ENCODE measurements around the gene STK36. TPM values are rescaled to one million over a fixed set of nuclear protein-coding genes. Genes with fewer than 3 reads are reported as not detected.
A peak's percentile ranks its signal among the peaks of the same experiment; 100 is the strongest.

The STK36 gene
- total RNA-seq, 1 donor from 2014 or later: 39.1 TPM

DNA sequence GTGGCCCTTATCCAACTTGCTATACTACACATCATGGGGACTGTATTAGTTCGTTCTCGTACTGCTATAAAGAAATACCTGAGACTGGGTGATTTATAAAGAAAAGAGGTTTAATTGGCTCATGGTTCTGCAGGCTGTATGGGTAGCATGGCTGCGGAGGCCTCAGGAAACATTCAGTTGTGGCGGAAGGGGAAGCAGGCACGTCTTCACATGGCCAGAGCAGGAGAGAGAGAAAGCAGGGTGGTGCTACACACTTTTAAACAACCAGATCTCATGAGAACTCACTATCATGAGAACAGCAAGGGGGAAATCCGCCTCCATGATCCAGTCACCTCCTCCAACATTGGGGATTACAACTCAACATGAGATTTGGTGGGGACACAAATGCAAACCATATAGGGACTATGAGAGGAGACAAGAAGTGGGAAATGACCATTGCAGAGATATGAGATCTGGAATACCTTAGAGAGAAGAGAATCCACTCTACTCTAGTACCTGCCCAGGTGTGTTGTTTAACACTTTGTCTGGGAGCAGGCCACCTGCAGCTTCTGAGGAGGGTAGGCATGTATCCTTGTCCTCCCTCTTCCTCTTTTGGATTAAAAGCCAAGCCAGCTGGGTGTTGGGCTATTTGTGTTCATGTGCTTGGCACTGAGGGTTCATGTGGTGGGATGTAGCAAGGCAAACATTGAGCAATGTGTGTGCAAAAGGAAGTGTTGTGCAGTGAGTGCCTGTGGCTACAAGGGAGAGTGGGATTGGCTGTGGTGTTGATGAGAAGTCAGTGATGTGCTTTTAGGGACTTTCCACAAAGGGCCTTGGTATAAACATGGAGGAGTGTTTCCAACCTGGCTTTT lies 61.5 kb downstream of the STK36 start:
- intact Hi-C loops (cut with DNase I): no loop called here
- ATAC-seq (peak; percentile 70), DNase-seq (ENCODE audit: low spot score) (no peak)

DNA sequence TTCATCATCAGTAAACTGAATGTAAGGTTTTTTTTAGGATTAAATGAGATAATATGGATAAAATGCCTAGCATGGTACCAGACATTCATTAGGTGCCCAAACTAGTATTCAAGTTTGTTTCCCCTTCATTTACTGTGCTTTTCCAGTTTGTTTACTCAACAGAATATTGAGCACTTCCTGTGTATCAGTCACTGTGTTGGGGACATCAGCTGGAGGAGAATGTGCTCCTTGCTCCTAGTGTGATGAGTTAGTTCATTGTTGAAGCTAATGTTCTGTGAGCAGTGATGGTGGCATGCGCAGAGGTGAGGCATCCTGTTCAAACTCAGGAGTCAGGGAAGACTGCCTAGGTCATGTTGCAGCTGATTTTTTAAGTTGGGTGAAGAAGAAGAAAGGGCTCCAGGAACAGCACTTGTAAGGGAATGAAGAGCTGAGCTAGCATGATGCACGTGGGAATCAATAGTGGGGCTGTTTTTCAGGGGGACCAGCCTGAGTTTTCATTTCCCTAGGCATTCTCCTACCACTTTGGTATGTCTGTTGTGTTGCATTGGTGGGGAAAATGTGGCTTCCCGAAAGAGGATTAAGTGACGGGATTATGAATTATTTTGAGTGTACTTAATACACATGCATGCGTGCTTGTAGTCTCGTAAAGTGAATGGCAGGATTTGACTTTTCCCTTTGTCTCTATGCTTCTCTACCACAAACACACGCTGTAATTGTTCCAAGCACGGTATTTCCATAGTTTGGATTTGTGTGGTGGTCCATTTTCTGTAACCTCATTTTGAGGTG lies 62.5 kb downstream of the STK36 start:
- DNase-seq (ENCODE audit: low spot score): no peak
- intact Hi-C loops (cut with DNase I): no loop called here
- ATAC-seq: no peak

DNA sequence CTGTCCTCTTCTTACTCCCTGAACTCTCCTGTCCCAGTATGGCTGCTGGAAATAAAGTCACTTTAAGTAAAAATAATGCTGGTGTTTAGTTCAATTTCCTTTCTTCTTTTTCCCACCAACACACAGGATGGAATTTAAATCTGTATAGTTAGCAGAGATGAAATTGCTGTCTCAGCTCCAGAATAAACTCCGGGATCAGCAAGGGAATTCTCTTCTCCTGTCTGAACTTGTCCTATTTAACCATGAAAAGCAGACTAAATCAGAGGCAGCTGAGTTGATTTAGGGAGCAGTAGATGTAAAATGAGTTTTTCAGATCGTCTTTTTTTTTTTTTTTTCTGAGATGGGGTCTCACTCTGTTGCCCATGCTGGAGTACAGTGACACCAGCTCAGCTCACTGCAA lies 64.6 kb downstream of the STK36 start:
- no peak for DNase-seq (ENCODE audit: low spot score)
- ATAC-seq: peak; percentile 52
- intact Hi-C loops (cut with DNase I): no loop called here

DNA sequence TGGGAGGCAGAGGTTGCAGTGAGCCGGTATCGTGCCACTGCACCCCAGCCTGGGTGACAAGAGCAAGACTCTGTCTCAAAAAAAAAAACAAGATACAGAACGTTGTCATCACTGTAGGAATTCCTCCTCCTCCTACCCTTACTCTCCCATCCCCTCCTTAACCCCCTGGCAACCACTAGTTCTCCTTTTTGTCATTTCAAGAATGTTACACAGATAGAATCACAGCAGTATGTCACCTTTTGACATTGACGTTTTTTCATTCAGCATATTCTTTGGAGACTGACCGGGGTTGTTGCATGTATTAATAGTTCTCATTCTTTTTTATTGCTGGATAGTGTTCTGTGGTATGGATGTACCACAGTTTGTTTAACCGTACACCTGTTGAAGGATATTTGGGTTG lies 71.2 kb downstream of the STK36 start:
- DNase-seq (ENCODE audit: low spot score): no peak
- no peak for ATAC-seq

DNA sequence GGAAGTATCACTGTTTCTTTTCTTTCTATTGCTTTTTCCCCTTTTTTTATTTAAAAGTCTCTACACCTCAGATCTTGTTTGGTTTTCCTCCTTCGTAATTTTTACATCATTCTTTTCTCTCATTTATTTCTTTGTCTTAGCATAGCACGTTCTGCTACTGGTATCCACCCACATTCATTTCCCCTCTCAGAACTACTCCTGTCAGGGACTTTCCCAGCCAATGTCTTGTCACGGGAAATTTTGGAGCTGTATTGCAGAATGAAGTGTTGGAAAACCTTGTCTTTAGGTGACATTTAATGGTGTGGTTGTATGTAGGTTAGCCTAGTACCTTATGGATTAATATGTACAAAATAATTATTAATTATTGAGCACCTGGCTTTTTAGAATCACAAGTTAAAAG lies 72.7 kb downstream of the STK36 start:
- intact Hi-C loops (cut with DNase I): no loop called here
- no peak for DNase-seq (ENCODE audit: low spot score)
- ATAC-seq: no peak

More for the DNA sequence above, 71.2 kb downstream of the STK36 start:
- intact Hi-C loops (cut with DNase I): no loop called here

DNA sequence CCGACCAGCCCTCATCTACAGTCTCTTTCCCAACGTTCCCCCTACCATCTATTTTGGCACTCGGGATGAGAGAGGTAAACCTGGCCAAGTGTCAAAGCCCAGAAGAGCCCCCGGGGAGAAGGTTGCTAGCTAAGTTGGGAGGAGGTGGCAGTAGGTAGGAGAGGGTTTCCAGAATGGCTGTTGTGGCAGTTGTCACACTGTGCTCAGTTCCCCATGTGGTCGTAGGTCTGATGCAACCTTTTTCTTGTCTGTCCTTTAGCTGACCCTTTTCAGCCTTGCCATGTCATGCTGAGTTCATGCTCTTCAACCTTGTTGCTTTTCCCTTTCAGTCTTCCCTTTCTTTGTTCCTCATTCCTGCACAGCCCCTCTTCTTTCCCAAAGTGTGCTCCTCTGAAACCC lies 73.3 kb downstream of the STK36 start:
- DNase-seq (ENCODE audit: low spot score): no peak
- ATAC-seq: peak; percentile 81
- intact Hi-C loops (cut with DNase I): no loop called here

DNA sequence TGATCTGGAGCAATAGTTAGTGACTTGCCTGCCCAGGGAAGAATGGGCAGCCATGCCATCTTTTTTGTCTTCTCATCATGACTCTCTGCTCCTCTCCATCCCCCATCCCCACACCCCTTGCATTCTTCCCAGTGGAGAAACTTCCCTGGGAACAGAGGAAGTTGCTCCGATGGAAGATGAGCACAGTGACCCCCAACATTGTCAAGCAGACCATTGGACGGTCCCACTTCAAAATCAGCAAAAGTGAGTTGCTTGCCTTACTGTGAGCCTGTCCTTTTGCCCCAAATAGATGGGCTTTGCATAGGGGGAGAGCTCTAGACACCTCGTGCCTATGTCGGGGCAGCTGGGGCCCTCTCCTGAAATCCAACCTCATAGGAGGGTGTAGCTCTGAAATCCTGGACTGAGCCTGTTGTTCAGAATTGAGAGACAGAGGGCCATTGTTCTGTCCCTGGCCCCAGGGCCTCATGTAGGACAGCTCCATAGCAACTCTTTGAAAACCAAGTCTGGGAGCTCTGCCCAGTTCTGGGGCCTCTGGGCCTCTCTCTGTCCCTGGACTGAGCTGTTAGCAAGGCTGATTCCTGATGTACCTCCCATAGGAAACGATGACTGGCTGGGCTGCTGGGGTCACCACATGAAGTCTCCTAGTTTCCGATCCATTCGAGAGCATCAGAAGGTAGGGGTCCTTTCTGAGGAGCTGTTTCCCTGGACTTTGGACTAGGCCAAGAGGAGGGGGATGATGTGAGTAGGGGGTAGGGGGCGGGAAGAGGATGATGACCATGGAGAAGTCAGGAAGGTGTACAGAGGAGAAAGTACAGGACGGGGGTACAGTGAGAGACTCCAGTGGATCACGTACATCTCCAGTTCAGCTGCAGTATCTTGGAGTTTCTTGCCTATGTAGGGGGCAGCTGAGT lies 73.9 kb downstream of the STK36 start:
- ATAC-seq (peak; percentile 97), DNase-seq (ENCODE audit: low spot score) (peak; percentile 88)

DNA sequence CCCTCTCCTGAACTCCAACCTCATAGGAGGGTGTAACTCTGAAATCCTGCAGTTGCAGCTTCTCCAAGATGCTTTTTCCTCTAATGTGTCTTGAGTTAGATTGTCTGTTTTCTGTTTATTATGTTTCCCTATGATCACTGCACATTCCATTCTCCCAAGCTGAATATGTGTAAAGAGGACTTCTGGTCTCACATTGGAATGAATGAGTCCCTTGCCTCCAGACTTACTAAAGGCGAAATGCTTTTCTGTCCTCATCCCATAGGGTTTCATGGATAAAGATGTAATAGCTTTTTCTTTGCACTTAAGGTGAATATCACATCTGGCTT lies 74.5 kb downstream of the STK36 start:
- intact Hi-C loops (cut with DNase I): no loop called here
- ATAC-seq (peak; percentile 31), DNase-seq (ENCODE audit: low spot score) (no peak)

More for the DNA sequence above, 73.9 kb downstream of the STK36 start:
- intact Hi-C loops (cut with DNase I): no loop called here

DNA sequence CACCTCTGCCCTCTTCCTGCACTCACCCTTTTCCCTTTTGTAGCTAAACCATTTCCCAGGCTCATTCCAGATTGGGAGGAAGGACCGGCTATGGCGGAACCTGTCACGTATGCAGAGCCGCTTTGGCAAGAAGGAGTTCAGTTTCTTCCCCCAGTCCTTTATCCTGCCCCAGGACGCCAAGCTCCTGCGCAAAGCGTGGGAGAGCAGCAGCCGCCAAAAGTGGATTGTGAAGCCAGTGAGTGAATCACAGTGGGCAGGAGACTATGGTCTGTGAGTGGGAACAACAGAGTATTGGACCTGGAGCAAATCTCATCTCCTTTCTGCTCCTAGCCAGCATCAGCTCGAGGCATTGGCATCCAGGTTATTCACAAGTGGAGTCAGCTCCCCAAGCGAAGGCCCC lies 75.1 kb downstream of the STK36 start:
- DNase-seq (ENCODE audit: low spot score) (no peak), ATAC-seq (no peak)
- intact Hi-C loops (cut with DNase I): no loop called here

DNA sequence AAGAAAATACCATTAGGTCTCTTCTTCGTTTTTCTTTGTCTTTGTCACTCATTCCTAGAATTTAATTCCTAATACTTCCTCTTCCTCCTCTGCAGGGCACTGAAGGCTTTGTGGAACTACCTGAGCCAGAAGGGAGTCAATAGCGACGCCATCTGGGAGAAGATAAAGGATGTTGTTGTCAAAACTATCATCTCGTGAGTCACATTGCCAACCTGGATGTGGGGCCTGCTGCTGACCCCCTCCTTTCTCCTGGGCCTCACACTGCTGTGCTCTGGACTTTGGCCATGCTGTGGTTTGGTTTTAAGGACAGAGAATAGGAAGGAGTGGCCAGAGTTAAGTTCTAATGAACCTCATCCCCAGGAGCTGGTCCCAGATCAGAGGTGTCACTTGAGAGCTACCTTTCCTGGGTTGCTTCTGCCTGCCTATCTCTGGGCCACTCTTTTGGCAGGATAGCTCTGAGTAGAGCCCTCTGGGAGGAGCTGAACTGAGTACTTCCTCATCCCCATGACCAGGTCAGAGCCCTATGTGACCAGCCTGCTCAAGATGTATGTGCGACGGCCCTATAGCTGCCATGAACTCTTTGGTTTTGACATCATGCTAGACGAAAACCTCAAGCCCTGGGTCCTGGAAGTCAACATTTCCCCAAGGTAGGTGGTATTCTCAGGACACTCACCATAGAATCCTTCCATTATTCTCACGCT lies 77.0 kb downstream of the STK36 start:
- intact Hi-C loops (cut with DNase I): no loop called here
- DNase-seq (ENCODE audit: low spot score): no peak
- ATAC-seq: no peak

Other genes starting within 250 kb of the STK36 start
- gene USP37, start 103.7 kb upstream of the STK36 start, total RNA-seq: 27.3 TPM
- gene CNOT9, start 103.2 kb upstream of the STK36 start, total RNA-seq: 30.4 TPM
- 9.1 TPM for gene PLCD4, start 64.2 kb upstream of the STK36 start, total RNA-seq
- 32.1 TPM for gene ZNF142, start 12.5 kb upstream of the STK36 start, total RNA-seq
- gene BCS1L, start 12.4 kb upstream of the STK36 start, total RNA-seq: 26.8 TPM
- 25.2 TPM for gene RNF25, start 84 bp upstream of the STK36 start, total RNA-seq
- gene TTLL4, start 38.7 kb downstream of the STK36 start, total RNA-seq: 50.3 TPM
- gene CYP27A1, start 110.1 kb downstream of the STK36 start, total RNA-seq: 51.8 TPM
- gene PRKAG3, start 159.7 kb downstream of the STK36 start, total RNA-seq: 0.49 TPM
- 23.3 TPM for gene WNT6, start 187.7 kb downstream of the STK36 start, total RNA-seq
- gene WNT10A, start 208.8 kb downstream of the STK36 start, total RNA-seq: 0.94 TPM